MG63 (cell line): ENCODE measurements around the gene LGR4. TPM values are rescaled to one million over a fixed set of nuclear protein-coding genes. Genes with fewer than 3 reads are reported as not detected.

Experiments
- DNase-seq: peaks from one replicate; pipeline ENCODE4 v3.0.0-alpha.2; 2020
- H3K27me3 ChIP-seq: fragments of 250-450 bp; sonication (Bioruptor Pico); 2 replicates; pipeline ENCODE4 v1.5.1; 2020; ENCODE audit warnings: mild to moderate bottlenecking, moderate library complexity
- H3K36me3 ChIP-seq: fragments of 250-450 bp; sonication (Bioruptor Pico); 2 replicates; pipeline ENCODE4 v1.5.1; 2020; ENCODE audit warnings: mild to moderate bottlenecking, moderate library complexity
- H3K4me3 ChIP-seq: fragments of 250-450 bp; sonication (Bioruptor Pico); 2 replicates; pipeline ENCODE4 v1.5.1; 2020; ENCODE audit warnings: mild to moderate bottlenecking, moderate library complexity
- H3K9me3 ChIP-seq: fragments of 250-450 bp; sonication (Bioruptor Pico); 2 replicates; pipeline ENCODE4 v1.5.1; 2020; ENCODE audit warnings: mild to moderate bottlenecking, moderate library complexity
- total RNA-seq: library from RNA; depleted of rRNA; stranded (reverse); fragments of >200 nt; shearing (Covaris generic); gene quantifications from 2 replicates; pipeline ENCODE4 v1.2.3, GENCODE V29; 2014; ENCODE audit warnings: low replicate concordance

The LGR4 gene
- total RNA-seq, 1 experiment from 2014 or later: 7.7 TPM

DNA sequence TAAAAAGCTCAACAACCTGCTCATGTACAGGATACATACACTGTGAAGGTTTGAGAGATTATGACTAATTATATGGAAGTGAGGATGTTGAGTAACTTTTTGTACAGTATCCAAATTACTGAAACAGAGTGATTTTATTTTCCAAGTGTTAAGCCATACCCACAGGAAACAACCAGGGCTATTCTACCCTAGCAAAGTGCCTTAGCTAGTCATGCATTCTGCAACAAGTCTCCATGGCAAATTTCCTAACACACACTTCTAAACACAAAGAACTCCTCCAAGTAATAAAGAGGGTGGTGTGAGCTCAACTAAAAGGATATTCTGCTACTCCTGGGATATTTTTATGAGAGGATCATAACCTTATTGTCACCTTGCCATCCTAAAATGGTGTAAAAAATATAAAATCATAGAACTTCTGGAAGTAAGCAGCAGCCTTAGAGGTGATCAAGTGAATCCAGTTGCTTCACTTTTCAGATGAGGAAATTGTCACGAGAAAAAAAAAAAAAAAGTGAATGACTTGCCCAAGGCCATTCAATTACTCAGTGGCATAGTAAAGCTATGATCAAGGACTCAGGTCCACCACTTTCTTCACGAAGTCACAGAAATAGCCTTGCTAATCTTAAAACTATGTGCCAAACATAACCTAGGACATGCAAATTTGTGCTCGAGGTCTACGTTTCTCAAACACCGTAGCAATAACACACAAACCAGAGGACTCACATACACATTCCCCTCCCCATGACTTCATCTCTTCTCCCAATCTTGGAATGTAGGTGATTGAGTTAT is 4.2 kb downstream of the LGR4 start:
- Histone ChIP-seq H3K9me3 (no peaks in the 10 kb centered on the region), H3K36me3 (no peaks in the 10 kb centered on the region), H3K27me3 (no peaks in the 10 kb centered on the region), H3K4me3 (no peak overlapping the region)
- no peak for DNase-seq

DNA sequence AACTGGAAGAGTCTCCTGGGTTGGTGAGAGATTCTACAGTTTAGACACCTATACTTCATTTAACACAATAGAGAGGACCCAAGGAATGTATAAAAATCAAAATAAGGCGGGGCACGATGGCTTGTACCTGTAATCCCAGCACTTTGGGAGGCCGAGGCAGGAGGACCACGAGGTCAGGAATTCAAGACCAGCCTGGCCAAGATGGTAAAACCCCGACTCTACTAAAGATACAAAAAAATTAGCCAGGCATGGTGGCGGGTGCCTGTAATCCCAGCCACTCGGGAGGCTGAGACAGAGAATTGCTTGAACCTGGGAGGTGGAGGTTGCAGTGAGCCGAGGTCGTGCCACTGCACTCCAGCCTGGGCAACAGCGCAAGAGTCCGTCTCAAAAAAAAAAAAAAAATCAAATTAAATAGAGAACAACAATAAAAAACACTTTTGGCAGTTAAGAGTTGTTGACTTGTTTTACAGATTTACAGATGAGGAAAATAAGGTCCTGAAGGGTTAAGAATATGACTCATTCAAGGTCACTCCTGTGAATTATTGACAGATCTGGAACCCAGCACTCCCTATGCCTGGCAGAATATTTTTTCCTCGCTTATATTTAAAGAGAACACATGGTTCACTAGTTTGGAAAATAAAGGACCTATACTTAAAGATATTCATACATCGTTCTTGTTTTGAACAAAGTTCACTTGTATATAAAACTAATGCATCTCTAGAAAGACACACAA is 5.2 kb downstream of the LGR4 start:
- Histone ChIP-seq H3K9me3 (no peaks in the 10 kb centered on the region), H3K27me3 (no peaks in the 10 kb centered on the region), H3K4me3 (no peak overlapping the region), H3K36me3 (no peaks in the 10 kb centered on the region)
- DNase-seq: no peak

DNA sequence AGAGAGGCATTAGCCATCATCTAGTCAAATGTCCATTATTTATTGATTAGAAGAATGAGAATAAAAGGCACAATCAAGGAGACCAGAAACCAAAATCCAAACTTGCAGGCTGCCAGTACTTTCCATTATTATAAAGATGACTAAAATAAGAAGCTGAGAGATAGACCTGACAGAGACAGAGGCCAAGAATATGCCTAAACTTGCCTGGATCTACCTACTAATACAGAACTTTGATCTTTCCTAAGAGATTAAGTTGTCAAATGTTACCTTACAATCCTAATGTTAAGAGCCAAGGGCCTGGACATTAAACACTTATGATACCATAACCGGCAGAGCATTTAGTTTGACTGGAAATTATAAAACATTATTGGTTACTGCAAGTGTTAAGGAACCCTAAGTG is 6.2 kb downstream of the LGR4 start:
- Histone ChIP-seq H3K9me3 (no peaks in the 10 kb centered on the region), H3K36me3 (no peaks in the 10 kb centered on the region), H3K27me3 (no peaks in the 10 kb centered on the region), H3K4me3 (no peak overlapping the region)
- no peak for DNase-seq

DNA sequence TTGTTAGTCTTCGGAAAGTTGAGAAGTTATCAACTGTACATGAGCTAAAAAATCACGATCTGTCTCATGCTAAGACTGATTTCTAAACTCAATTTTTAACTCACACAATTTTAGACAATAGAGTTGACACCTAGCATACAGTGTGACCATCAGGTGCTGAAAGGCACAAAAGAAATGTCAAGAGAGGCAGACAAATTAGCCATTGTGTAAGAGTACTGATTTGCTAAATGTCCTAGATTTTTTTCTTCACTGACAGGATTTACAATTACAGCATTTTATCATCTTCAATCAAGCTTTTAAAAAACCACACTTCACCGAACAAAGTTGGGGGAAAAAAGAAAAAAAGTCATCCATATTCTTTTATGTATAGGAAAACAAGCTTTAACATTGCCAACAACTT is 7.0 kb downstream of the LGR4 start:
- no peaks in the 10 kb centered on the region for H3K9me3 ChIP-seq
- DNase-seq: no peak

DNA sequence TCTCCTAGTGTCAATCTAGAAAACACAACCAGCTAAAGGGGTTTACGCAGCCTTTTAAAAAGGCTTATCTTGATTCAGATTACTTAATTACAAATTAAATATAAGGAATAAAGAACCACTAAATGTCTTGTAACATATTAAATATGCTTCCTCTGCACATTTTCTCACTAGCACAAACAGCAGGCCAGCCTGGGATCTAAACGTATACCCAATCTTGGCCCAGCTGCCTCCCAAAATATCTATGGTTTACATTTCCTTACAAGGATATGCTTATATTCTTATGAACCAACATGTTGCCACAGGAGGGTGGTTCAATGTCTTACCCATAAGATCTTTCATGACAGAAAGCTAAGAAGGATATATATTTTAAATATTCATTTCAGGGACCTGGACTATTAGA is 7.7 kb downstream of the LGR4 start:
- Histone ChIP-seq H3K9me3 (no peaks in the 10 kb centered on the region), H3K36me3 (no peaks in the 10 kb centered on the region), H3K4me3 (no peak overlapping the region), H3K27me3 (no peaks in the 10 kb centered on the region)
- no peak for DNase-seq

More for the DNA sequence above, 7.0 kb downstream of the LGR4 start:
- no peaks in the 10 kb centered on the region for H3K36me3 ChIP-seq
- no peak overlapping the region for H3K4me3 ChIP-seq
- H3K27me3 ChIP-seq: no peaks in the 10 kb centered on the region

DNA sequence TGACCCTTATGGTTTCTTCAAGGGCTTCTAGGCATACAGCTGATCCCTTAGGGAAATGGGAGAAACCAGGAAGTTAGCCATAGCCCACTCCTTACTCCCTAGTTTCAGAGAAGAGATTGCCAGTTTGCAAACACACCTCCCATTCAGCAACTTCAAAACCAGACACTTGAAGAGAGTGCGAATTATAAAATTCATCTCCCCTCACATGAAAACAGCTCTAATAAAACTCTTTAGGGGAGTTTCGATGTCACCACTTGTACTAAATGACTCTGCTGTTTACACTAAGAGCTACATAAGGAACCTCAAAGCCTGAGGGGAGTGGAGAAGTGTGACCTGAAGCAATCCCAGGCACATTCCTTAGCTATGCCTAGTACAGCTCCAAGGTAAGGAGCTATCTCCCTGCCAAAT is 8.3 kb downstream of the LGR4 start:
- Histone ChIP-seq H3K4me3 (no peak overlapping the region), H3K27me3 (no peaks in the 10 kb centered on the region), H3K36me3 (no peaks in the 10 kb centered on the region), H3K9me3 (no peaks in the 10 kb centered on the region)
- no peak for DNase-seq

DNA sequence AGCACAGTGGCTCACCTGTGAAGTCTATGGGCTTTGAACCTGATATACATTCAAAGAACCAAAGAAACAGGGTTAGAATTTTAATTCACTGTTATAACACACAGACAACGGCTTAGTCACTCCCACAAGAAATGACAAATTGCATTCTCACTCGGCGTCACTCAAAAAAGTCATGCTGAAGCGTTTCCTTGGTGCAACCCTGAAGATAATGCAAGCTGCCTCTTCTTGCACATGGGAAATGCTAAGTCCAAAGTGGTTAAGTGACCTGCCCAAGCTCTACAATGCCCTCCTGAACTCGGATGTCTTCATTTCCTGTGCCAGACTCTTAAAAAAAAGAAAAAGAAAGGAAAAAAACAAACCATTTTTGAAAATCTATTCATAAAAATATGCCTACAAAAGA is 10.0 kb downstream of the LGR4 start:
- no peaks in the 10 kb centered on the region for H3K9me3 ChIP-seq
- no peak for DNase-seq
- H3K27me3 ChIP-seq: no peaks in the 10 kb centered on the region
- H3K4me3 ChIP-seq: no peak overlapping the region
- H3K36me3 ChIP-seq: no peaks in the 10 kb centered on the region

DNA sequence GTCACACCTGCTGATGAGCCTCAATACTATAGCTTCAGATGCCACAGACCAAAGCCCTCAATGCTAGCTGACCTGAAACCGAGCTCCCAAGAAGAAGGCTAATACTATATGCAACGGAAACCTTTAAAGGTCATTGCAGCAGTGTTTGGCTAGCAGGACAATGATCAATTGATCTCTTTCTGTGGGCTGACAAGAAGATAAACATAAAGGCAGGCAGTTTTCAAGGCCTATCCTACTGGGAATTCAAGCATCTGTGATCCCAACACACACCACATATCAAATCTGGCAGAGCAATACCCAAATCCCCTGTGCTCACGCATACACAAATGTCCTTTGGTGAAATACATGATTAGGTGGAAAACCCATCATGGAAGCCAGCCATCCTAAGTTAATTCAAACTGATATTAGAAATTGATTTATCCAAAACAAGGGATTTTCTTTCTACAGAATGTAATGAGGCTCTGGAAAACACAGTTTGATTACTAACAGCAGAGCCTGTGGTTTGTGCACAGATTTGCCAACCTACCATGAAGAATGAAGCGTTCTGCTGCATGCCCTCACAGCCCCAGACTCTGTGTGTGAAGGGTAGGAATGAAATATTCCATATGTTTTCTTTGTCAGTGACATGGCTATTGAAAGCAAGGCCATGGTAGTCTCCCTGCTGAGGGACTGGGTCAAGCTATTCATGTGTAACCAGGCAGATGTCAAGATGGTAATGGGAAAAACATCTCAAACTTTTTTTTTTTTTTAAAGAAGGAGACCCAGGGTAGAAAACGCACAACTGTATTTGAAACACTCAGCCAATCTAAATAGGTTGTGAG is 12.2 kb downstream of the LGR4 start:
- no peak overlapping the region for H3K4me3 ChIP-seq
- no peaks in the 10 kb centered on the region for H3K36me3 ChIP-seq
- no peaks in the 10 kb centered on the region for H3K27me3 ChIP-seq
- no peak for DNase-seq
- H3K9me3 ChIP-seq: no peaks in the 10 kb centered on the region

DNA sequence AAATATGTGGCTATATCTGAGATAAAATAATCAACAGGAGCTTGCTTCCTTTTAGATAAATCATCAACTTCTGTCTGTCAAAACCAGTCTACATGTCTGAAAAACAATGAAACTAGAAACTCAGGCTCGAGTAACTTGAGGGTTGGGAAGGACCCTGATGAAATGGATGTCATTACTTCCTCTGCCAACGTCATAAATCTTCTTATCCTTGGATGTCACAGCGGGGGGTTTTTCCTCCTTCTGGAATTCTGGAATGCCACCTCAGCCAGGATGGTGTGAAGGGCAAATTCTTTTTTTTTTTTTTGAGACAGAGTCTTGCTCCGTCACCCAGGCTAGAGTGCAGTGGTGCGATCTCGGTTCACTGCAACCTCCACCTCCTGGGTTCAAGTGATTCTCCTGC is 13.4 kb downstream of the LGR4 start:
- no peak for DNase-seq
- no peaks in the 10 kb centered on the region for H3K27me3 ChIP-seq
- H3K36me3 ChIP-seq: no peaks in the 10 kb centered on the region
- no peaks in the 10 kb centered on the region for H3K9me3 ChIP-seq
- H3K4me3 ChIP-seq: no peak overlapping the region

DNA sequence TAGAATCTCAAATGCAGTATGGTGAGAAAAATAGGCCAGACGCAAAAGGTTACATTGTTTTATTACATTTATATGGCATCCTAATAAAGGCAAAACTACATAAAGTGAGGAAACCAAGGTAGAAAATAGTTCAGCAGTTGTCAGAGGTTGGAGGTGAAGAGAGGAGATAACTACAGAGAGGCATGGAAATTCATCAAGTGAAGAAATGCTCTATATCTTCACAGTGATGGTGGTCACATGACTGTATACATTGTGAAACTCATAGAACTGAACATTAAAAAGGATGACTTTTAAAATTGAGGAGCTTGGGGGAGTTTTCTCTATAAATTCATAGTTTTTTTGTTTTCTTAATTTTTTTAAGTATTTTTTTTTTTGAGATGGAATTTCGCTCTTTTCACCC is 14.4 kb downstream of the LGR4 start:
- Histone ChIP-seq H3K36me3 (no peaks in the 10 kb centered on the region), H3K27me3 (no peaks in the 10 kb centered on the region), H3K4me3 (no peak overlapping the region), H3K9me3 (no peaks in the 10 kb centered on the region)
- DNase-seq: no peak

DNA sequence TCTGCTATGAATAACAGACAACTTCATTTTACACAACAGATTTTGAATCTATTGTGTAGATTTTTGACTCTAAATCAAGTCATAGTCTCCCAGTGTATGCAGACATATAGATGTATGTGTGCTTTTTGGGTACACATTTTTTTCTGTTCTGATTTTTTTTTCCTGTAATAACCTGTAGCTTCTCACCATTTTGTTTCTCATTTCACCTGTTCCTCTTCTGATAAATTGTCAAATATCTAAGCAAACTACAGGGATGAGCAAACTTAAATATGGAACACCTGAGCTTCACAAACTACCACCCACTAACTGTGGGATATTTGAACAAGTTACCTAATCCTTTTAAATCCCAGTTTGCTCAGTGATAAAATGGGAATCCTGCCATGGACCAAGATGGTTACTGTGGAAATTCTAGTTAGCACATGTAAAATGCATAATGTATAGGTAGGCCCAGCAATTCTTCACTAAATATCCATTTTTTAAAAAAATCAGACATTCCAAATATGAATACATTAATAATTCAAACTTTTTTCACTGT is 15.7 kb downstream of the LGR4 start:
- DNase-seq: no peak
- H3K27me3 ChIP-seq: no peaks in the 10 kb centered on the region
- no peaks in the 10 kb centered on the region for H3K36me3 ChIP-seq
- H3K9me3 ChIP-seq: no peaks in the 10 kb centered on the region
- H3K4me3 ChIP-seq: no peak overlapping the region

DNA sequence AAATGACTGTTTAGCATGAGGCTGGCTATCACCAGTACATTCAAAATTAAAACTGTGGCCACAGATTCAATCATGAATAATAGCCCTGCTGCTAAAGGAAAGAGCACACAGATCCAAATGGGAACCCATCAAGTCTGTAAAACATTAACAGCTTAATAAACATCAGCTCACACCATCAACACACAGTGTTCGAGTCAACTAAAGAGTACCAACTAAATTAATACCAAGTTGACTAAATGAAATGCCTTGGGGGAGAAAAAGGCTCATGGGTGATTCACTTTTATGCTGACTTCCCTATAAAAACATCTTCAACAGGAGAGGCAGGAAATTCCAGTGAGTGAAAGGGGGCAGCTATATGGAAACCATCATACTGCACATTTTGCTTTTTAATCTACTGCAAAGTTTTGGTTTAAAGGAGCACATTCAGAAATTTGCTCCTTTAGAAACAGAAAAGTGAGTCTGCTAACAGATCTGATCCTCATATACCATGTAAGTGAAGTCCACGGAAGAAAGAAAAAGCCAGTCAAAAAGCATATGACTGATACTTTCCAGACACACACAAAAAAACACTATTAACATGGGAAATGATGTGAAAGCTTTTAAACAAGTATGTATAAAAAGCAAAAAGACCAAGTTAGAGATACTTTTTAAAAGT is 16.3 kb downstream of the LGR4 start:
- DNase-seq: no peak
- Histone ChIP-seq H3K9me3 (no peaks in the 10 kb centered on the region), H3K4me3 (no peak overlapping the region), H3K27me3 (no peaks in the 10 kb centered on the region), H3K36me3 (no peaks in the 10 kb centered on the region)

DNA sequence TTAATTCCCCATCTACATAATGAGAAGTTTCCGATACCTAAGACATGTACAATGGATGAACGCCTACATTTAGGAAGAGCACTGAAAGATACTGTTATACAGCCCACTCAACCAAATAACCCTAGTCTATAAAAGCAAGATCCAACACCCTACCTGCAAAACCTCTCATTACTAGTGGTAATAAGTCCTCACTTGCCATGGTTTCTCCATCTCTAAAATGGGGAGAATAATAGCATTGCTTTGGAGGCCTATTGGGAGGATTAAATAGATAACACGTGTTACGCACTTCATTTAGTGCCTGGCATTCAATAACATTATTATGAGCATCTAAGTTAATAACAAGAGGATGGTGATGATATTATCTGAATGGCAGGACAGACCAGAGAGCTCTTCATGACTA is 16.9 kb downstream of the LGR4 start:
- Histone ChIP-seq H3K9me3 (no peaks in the 10 kb centered on the region), H3K4me3 (no peak overlapping the region), H3K36me3 (no peaks in the 10 kb centered on the region), H3K27me3 (no peaks in the 10 kb centered on the region)
- no peak for DNase-seq

DNA sequence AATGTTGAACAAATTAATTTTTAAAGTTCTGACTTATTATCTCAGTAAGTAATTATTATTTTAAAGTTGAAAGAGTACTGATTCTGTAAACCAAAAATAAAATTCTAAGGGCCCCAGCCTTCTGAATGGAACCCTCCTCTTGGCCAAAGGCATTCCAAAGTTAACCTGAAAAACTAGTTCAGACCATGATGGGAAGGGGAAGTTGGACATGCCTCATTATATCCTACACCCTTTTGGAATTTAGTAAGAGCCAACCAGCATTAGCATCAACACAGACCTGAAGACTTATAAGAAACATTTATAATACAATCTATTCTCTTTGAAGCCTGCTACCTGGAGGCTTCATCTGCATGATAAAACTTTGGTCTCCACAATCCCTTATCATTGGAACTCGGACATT is 18.9 kb downstream of the LGR4 start:
- no peak overlapping the region for H3K4me3 ChIP-seq
- no peaks in the 10 kb centered on the region for H3K36me3 ChIP-seq
- H3K9me3 ChIP-seq: no peaks in the 10 kb centered on the region
- DNase-seq: no peak
- no peaks in the 10 kb centered on the region for H3K27me3 ChIP-seq

DNA sequence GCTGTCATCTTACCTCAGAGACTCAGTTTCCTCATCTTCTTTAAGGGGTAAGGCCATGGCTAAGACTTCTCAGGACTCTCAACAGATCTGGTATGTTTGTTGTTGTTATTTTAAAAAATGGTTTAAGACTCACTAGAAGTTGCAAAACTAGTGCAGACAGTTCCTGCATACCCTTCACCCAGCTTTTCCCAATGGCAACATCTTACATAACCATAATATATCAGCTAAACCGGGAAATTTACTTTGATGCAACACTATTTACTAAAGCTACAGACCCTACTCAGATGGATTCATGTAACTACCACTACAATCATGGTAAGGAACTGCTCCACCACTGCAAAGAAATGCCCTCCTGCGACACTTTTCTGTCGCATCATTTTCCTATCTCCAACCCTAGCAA is 20.4 kb downstream of the LGR4 start:
- H3K9me3 ChIP-seq: no peaks in the 10 kb centered on the region
- DNase-seq: no peak
- H3K4me3 ChIP-seq: no peak overlapping the region
- no peaks in the 10 kb centered on the region for H3K27me3 ChIP-seq
- no peaks in the 10 kb centered on the region for H3K36me3 ChIP-seq

DNA sequence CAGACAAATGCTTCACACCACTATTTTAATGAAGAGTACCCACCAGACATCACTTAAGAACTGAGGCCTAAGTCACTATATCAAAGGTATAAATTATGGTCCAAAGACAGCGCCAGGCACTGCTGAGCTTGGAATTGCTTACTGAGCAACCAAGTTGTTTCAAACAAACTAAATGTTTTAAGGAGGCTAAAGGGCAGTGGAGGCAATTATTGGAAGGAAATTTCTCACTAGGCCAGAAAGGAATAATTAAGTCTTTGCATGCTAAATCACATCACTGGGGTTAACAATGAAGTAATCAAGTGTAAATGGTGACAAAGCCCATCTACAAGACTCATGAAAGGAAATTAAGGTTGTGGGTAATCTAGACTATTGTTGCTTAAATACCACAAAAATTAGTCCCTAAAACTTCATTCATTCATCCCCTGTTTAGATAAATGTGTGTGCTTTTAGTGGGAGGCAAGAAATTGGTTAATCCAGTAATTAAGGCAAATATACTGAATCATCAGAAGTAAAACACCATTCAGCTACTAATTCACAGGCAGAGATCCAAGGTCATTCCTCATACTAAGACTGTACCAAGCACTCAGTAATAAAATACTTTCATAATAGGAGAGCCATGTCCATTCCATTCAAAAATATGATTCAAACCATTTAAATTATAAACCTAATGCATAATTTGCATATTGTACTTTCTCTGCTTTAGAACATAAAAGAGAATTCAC is 21.2 kb downstream of the LGR4 start:
- no peak overlapping the region for H3K4me3 ChIP-seq
- no peaks in the 10 kb centered on the region for H3K36me3 ChIP-seq
- no peak for DNase-seq
- H3K9me3 ChIP-seq: no peaks in the 10 kb centered on the region
- H3K27me3 ChIP-seq: no peaks in the 10 kb centered on the region
